ENCODE measurements around the gene COL25A1.
"Not testable (repeated sequence)": the region's sequence is repeated elsewhere in the genome, so short reads cannot be mapped to it uniquely, and the experiment has no call there.

Gene COL25A1

DNA sequence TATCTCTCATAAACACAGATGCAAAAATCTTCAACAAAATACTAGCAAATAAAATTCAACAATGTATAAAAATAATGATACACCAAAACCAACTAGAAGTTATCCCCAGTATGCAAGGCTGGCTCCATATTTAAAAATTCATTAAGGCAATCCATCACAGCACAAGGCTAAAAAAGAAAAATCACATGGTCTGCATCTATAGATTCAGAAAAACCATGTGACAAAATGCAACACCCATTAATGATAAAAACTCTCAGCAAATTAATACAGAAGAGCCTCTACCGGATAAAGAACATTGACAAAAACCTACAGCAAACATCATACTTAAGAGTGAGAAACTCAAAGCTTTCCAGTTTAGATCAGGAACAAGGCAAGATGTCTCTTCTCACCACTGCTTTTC lies 182.6 kb downstream of the COL25A1 start:
- no peak overlapping the region for H3K4me3 ChIP-seq (ENCODE audit: control insufficient read depth, low read depth, low read length)
- TF ChIP-seq CTCF (conservative IDR thresholded peaks at IDR 0.05; ENCODE audit: control insufficient read depth, insufficient read depth, low read depth, low read length): no peak
- DNase-seq (ENCODE audit: low read depth): no peak

- no peak overlapping the region for H3K4me3 ChIP-seq (ENCODE audit: control insufficient read depth, low read depth, low read length)
- no peak for TF ChIP-seq CTCF (conservative IDR thresholded peaks at IDR 0.05; ENCODE audit: control insufficient read depth, insufficient read depth, low read depth, low read length)
- DNase-seq (ENCODE audit: low read depth): no peak
Observed at GRCh38 chr4:109118635-109119034, 183.8 kb downstream of the COL25A1 start.

DNA sequence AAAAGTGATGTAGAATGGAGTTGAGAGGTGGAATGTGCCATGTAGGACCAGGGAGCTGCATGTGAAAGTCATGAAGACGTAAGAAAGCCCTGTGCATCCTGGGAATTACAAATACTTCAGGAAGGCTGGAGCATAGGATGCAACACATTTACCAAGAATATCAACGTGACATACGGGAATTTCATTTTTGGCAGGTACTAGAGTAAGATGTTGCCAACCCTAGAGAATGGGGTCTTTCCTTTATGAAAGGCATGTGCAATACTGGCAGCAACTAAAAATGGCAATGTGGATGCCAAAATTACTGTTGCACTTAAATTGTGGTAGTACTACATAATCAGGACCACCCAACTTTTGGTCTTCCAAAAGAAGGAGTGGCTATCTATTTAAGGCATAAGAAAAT lies 188.0 kb downstream of the COL25A1 start:
- DNase-seq (ENCODE audit: low read depth): no peak
- TF ChIP-seq CTCF (conservative IDR thresholded peaks at IDR 0.05; ENCODE audit: control insufficient read depth, insufficient read depth, low read depth, low read length): no peak
- no peak overlapping the region for H3K4me3 ChIP-seq (ENCODE audit: control insufficient read depth, low read depth, low read length)

- peak; percentile 42 for DNase-seq (ENCODE audit: low read depth)
- TF ChIP-seq CTCF (conservative IDR thresholded peaks at IDR 0.05; ENCODE audit: control insufficient read depth, insufficient read depth, low read depth, low read length): no peak
- H3K4me3 ChIP-seq (ENCODE audit: control insufficient read depth, low read depth, low read length): no peak overlapping the region
Observed at GRCh38 chr4:109113521-109113920, 188.9 kb downstream of the COL25A1 start.

- no peak for TF ChIP-seq CTCF (conservative IDR thresholded peaks at IDR 0.05; ENCODE audit: control insufficient read depth, insufficient read depth, low read depth, low read length)
- H3K4me3 ChIP-seq (ENCODE audit: control insufficient read depth, low read depth, low read length): no peak overlapping the region
- DNase-seq (ENCODE audit: low read depth): no peak
Observed at GRCh38 chr4:109111031-109111430, 191.4 kb downstream of the COL25A1 start.

DNA sequence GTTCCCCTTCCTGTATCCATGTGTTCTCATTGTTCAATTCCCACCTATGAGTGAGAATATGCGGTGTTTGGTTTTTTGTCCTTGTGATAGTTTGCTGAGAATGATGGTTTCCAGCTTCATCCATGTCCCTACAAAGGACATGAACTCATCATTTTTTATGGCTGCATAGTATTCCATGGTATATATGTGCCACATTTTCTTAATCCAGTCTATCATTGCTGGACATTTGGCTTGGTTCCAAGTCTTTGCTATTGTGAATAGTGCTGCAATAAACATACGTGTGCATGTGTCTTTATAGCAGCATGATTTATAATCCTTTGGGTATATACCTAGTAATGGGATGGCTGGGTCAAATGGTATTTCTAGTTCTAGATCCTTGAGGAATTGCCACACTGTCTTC lies 194.2 kb downstream of the COL25A1 start:
- not testable (repeated sequence) for DNase-seq (ENCODE audit: low read depth); H3K4me3 ChIP-seq (ENCODE audit: control insufficient read depth, low read depth, low read length)

GRCh38 chr4:109094056-109094455 lies 208.4 kb downstream of the COL25A1 start:
- no peak for TF ChIP-seq CTCF (conservative IDR thresholded peaks at IDR 0.05; ENCODE audit: control insufficient read depth, insufficient read depth, low read depth, low read length)
- H3K4me3 ChIP-seq (ENCODE audit: control insufficient read depth, low read depth, low read length): no peak overlapping the region
- DNase-seq (ENCODE audit: low read depth): peak; percentile 24

Measured in fibroblast of mammary gland (primary cell).